NCI-H1694 (cell line): ENCODE results near the gene KLHL29.

ENCODE experiments used
- DNase-seq: peaks from one replicate; lab custom pipeline; 2025; lab: John Stamatoyannopoulos, UW

Gene KLHL29

DNA sequence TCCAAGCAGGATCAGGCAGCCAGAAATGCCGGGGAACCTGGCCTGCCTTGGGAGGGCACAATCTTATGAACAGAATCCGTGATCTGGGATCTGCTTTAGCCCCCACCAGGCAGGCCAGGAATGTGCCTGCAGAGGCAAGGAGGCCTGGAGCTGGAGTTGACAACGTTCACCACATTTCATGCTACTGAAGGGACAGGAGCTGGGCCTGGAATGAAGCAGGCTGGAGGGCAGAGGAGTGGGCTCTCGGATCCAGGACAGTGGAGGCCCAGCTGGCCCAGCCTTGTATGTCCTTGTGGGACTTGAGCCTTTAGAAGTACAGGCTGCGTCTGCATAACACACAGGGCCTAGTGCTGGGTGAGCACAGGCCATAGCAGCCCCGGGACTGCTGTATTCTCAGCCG, 91.8 kb downstream of the KLHL29 start:
- no peak for DNase-seq

- no peak for DNase-seq
These were observed 92.4 kb downstream of the KLHL29 start for GRCh38 chr2:23477392-23477791.

- no peak for DNase-seq
These were observed 93.3 kb downstream of the KLHL29 start for GRCh38 chr2:23478087-23478932.

DNA sequence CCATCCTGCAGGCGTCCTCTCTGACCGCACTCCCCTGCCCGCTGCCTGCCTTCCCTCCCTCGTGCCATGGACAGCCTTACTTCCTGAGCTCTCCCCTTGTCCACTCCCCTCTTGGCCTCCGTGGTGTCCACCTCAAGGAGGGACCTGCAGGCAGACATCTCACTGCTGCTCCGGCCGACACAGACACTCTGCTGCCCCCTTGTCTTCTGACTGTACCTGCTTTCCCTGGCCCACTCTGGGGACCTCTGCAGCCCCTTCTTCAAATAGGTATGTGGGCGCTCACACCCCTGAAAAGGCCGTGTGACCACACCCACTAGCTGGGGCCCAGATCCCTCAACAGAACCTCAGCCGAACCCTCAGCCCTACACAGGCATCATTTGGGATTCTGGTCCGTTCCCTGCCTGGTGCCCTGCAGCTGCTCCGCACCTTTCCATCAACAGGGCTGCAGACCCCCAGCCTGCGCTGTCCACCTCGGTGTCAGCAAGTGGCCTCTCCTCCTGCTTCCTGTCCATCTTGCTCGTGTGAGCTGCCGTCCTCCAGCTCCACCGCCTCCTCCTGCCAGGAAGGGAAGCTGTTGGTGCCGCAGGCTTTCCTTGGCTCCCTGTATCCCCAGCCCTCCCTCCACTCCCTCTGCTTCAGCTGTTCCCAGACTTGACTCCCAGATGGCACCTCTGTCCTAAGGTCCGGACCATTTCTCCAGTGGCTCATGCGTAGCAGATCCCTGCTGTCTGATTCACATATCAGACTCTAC, 94.1 kb downstream of the KLHL29 start:
- peak; percentile 20 for DNase-seq

GRCh38 chr2:23480957-23481797, 96.2 kb downstream of the KLHL29 start:
- no peak for DNase-seq

GRCh38 chr2:23482188-23482587, 97.2 kb downstream of the KLHL29 start:
- no peak for DNase-seq

DNA sequence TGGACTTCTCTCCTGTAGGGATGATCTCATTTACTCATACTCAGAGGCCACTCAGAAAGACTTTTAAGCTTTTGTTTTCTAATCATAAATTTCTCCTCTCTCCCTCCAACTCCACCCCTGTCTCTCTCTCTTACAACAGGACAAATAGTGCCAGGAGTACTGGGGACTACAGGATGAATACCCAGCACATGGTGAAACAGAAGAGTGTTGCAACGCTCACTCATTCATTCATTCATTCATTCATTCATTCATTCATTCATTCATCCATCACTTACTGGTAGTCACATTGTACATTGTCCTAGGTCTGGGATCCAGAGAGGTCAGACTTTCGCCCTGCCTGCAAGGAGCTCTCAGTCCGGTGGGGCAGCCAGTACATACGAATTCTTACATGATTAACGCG, 97.6 kb downstream of the KLHL29 start:
- no peak for DNase-seq

DNA sequence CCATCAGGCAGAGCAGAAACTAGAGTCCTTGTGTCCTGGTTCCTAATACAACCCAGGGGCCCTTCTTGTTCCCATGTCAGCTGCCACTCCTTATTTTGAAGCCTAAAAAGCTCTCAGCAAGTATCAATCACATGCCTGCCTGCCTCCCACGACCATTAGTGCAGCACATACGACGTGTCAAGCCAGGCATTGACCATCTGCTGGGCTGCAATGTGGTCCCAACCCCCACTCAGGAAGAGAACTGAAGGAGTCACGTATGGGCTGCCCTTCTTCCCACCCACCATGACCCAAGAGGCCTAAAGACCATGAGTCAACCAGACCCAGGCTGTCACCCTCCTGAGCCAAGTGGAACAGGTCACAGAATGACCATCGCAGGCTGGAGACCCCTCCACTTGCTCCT, 98.8 kb downstream of the KLHL29 start:
- DNase-seq: no peak

GRCh38 chr2:23484275-23484674, 99.3 kb downstream of the KLHL29 start:
- DNase-seq: no peak

DNA sequence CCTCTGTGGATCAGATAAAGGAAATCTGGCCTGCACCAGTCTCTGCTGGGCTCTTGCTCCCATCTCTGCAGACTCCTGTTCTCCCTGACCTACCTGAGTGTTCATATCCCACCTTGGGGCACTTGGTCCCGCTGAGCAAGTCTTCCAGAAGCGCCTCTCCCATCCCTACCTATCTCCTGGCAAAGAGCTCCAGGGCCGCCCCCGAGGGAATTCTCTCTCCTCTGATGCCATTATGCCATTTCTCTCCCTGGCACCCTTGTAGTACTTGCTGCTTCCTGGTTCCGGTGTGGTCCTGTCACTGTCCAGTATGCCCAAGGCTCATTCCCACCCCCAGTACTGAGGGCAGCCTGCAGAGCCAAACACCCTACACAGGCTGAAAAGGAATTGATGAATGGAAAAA, 99.8 kb downstream of the KLHL29 start:
- no peak for DNase-seq

GRCh38 chr2:23485261-23485660, 100.3 kb downstream of the KLHL29 start:
- no peak for DNase-seq

- no peak for DNase-seq
These were observed 101.1 kb downstream of the KLHL29 start for GRCh38 chr2:23485841-23486683.

DNA sequence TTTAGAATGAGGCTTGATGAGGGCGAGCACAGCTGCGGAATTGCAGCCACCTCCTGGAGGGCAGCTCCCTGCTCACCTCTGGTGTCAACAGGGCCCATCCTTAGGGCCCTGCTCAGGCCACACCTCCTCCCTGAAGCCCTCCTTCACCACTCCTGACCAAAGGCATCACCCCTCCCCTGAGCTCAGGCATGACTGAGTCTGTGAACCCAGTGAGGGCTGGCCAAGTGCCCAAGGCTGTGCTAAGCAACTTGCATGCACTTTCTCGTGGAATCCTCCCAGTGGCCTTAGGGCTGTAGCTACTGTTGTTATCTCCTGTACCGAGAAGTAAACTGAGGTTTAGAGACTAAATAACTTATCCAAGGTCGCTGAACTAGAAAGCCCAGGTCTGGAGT, 101.7 kb downstream of the KLHL29 start:
- DNase-seq: no peak

GRCh38 chr2:23487735-23488492, 102.9 kb downstream of the KLHL29 start:
- DNase-seq: no peak

GRCh38 chr2:23488584-23488983, 103.6 kb downstream of the KLHL29 start:
- DNase-seq: no peak

DNA sequence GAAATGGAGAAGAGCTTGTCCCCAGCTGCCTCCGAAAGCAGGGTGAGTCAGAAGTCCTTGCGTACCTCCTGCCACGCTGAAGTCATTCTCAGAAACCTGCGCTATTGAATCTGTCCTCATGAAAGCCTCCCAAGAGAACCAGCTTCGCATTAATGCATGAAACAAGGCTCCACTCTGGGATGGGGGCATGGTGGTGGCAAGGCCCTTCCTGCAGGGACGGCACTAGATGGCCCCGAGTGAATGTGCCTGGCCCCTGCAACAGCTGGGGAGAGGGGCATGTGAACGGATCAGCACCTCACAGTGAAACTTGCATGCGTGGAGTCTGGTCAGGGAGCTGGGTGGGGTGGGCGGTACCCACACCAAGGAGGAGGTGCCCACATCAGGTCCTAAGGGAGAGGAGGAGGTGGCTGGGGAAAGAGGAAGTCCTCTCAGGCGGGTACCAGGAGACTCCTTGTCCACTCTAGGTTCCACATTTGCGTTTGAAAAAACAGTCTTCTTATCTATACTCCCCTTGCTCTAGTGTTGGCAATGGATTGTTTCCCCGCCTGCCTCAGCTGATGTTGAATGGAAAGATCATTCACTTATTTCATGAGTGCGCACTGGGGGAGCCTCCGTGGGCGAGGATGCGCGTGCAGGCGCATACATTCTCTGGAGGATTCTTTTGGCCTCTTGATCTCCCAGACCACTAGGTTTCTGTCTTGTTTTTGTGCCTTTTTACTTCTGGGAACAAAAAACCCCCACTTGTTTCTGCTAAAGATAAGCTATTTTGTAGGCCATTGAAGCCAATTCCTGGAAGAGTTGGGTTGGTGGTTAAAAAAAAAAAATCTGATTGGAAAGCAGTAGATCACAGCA, 104.7 kb downstream of the KLHL29 start:
- no peak for DNase-seq

GRCh38 chr2:23491591-23492336, 106.8 kb downstream of the KLHL29 start:
- peak; percentile 27 for DNase-seq

DNA sequence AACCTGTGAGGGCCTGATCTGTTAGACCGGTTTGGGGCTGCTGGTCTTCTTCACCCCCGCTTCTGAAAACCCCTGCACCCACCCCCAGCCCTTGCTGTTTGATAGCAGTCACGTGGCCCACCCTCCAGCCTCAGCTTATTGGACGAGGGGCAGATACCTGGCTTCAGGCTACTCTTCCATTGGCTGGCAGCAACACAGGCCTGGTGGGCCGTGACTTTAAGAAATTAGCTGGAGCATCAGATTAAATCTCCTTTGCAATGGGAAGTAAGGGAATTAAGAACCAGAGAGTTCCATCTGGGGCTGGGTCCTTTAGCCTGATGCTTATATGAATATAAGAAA, 107.3 kb downstream of the KLHL29 start:
- DNase-seq: no peak

- DNase-seq: peak; percentile 87
These were observed 107.9 kb downstream of the KLHL29 start for GRCh38 chr2:23492921-23493320.
